HG02623 (cell line): ENCODE data around the gene TNMD.
"Not testable (repeated sequence)": the region's sequence is repeated elsewhere in the genome, so short reads cannot be mapped to it uniquely, and the experiment has no call there.

Experiments used
- ATAC-seq: cut with Tn5 transposase; IDR thresholded peaks from one replicate; pipeline ENCODE4 v1.9.1; 2021; ENCODE audit warnings: moderate library complexity; ENCODE audit not compliant: unreplicated experiment

The TNMD gene

DNA sequence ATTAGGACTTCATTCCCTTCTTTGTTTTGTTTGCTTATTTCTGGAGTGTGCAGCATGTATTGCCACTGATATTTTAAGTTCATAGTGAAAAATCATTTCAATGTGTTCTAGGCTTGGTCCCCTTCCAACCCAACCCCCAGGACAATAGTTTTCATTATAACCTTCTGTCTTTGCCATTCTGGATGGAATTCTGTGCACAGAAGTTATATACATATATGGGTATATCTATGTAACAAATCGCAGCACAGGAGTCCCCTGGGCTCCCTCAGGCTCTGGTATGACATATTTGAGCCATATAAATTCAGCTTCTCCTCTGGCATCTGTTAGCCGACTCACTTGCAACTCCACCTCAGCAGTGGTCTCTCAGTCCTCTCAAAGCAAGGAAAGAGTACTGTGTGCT lies at the start of gene TNMD:
Gene TNMD, plus strand, starts transcription at position 326 of the 400 bp plus-strand sequence. CDS start 83 bp downstream, outside the sequence.
- ATAC-seq, result no peak

DNA sequence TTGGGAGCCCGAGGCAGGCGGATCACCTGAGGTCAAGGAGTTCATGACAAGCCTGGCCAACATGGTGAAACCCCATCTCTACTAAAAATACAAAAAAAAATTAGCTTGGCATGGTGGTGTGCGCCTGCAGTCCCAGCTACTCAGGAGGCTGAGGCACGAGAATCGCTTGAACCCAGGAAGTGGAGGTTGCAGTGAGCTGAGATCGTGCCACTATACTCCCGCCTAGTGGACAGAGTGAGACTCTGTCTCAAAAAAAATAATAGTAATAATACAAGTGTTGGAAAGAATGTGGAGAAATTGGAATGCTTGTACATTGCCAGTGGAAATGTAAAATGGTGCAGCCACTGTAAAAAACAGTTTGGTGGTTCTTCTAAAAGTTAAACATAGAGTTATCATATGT lies 19.2 kb upstream of the TNMD start:
- not testable (repeated sequence) for ATAC-seq

DNA sequence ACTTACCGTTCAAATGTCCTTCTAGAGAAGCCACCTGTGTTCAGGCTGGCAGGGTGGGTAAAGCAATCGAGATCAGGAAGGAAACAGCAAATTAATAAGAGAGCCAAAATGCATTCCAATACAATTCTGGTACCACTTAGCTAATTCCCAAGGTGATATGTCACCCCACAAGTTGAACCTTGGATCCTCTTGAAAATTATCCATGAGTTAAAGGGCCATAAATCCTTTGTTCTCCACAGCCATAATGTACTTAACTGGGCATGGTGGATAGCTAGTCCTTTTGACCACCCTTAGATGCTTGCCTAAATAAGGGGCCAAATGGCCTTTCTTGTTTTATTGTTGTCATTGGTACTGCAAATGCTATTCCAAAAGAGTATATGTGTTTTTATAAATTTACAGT lies 2.0 kb downstream of the TNMD start:
- ATAC-seq, result no peak

DNA sequence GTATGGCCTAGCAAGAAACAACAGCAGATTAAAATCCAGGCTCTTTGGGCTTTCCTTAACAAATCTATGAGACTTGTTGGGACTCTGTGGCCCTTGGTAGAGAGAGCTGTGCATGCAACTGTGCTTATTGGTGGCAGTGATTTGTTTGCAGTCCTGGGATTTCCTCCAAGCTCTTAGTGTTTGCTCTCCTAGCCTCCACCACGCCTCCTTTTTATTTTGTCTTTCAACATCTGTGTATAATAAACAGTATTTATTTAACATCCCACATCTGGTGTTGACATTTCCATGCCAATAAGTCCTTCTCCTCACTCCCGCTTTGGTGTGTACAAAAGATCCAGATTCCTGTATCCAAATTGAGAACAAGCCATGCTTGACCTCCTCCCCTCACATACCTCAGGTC lies 3.1 kb downstream of the TNMD start:
- ATAC-seq, result no peak

DNA sequence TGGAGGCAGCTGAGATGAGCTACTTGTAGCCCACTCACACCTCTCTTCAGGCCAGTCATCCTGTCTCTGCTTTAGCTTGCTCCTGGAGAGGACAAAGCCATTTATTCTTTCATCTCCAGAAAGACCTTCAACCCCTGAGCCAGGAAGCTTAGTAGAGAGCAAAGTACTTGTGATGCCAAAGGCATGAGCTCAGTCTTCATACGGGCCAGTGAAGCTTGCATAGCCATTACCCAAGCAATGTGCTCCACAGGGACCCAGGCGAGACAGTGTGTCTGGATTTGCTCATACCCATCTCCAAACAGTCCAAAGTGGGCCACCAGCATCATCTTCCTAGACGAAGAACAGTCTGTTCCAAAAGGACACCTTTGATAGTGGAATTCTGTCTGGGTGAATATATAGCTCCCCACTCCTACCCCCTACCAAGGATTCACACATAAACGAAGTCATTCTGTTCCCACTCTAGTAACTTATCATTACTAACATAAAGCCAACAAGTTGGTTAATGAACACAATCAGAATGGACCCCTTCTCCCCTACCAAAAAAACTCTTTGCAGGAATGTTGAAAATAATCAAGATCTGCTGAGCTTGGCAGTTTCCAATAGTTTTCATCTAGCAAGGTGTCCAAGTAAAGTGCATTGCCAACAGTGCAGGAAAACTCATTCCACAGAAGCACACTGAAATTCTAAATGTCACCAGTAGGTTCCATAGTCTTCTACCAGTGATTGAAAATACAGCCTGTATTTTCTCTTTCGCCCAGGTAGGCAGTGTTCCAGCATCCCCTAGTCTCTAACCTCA lies 6.7 kb downstream of the TNMD start:
- no peak for ATAC-seq

DNA sequence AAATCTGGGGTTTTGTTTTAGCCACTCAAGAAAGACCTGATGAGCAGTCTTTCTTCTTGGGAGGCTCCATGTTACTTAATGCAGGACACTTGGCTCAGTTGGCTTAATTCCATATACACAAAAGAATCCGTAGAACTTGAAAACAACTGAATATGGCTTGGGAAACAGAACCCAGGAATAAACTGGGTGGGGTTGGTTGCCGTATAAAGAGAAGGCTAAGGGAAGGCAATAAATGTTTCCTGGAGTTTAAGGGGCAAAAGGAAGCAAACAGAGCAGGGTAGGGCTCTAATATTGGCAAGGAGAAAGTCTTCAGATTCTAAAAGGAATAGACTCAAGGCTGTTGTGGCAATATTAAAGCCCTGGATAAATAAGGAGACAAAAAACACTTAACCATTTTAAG lies 8.4 kb downstream of the TNMD start:
- no peak for ATAC-seq

DNA sequence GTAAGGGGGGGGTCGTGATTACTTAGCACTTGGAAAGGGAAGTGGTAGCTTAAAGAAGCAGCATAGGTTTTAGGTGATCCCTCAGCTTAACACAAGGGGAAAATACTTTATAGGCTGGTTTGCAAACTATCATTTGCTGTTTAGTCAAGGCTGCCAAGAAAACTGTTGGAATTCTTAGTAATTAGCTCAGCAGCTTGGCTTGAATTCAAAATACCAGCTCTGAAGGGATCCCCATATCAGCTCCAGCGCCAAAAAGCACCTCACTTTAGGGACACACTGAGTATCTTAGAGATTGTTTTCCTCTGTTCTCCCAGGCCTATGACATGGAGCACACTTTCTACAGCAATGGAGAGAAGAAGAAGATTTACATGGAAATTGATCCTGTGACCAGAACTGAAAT lies 8.8 kb downstream of the TNMD start:
- no peak for ATAC-seq

DNA sequence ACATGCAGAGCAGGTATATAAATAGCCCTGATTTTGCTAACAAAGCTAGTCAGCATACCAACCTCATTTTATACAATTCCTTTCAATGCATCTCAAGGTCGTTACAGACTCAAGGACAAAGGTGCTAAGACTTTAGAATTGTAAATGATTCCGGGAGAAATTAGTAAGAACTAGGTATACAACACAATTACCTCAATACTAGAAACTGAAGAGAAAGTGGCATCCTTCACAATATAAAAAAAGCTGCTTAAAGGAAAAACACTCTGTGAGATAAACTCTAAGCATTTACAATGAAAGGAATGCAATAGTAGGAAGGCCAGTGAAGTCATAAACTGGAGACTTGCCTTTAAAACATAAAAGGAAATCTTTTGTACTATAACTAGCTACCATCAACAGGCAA lies 11.9 kb downstream of the TNMD start:
- ATAC-seq, result no peak

DNA sequence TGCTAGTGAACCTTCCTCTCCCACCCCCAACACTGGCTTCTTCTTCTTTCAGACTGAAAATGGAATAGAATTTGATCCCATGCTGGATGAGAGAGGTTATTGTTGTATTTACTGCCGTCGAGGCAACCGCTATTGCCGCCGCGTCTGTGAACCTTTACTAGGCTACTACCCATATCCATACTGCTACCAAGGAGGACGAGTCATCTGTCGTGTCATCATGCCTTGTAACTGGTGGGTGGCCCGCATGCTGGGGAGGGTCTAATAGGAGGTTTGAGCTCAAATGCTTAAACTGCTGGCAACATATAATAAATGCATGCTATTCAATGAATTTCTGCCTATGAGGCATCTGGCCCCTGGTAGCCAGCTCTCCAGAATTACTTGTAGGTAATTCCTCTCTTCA lies 14.7 kb downstream of the TNMD start:
- no peak for ATAC-seq

DNA sequence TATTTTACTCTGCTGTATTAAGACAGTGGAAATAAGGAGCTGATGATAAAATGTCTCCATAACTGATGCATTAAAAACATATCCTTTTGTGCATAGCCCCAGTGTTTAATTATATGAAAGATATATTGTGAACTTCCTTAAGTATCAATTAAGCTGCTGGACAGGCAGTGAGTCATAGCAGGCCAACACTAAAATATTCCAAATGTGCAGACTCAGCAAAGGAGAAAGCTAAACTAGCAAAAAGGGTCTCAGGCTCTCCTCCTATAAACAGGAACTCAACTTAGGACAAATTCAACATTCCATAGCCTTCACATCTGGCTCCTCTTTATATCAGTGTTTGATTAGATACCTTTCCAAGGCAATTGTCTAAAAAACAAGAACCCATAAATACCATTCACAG lies 15.6 kb downstream of the TNMD start:
- ATAC-seq, result no peak

DNA sequence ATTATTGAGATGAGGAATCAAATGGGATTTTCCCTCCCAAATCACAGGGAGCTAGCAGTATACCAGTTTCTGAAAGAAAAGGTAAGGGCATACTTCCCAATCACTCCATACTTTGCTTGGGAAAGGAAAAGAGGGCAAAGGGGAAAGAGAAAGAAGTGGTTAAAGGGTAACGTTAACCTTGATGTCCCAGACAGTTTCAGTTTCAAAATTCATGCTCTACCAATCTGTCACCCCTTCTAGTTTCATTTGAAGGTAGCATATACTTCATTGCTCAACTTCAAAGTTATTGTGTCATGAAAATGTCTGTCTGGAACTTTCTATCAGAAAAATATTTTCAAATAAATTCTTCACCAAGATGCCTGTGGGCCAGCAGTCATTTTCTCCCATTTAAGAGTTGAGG lies 16.0 kb downstream of the TNMD start:
- ATAC-seq, result peak; percentile 43

DNA sequence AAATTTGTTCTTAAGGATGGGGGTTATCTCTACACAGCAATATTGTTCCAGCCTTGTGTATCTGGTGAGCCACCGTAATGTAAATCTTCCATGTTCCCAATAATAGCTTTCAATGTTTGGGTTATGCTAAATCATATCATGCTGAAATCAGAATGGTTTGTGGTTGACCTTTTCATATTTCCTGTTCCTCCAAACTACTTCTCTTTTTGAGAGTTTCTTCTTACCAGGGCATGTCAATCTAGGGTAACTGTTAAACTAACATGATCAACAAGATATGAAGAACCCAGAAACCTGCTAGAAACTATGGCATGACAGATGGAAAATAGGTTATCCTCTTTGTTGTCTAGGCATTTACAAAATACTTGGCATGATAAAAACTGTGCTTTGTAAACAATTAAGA lies 22.0 kb downstream of the TNMD start:
- ATAC-seq, result no peak

DNA sequence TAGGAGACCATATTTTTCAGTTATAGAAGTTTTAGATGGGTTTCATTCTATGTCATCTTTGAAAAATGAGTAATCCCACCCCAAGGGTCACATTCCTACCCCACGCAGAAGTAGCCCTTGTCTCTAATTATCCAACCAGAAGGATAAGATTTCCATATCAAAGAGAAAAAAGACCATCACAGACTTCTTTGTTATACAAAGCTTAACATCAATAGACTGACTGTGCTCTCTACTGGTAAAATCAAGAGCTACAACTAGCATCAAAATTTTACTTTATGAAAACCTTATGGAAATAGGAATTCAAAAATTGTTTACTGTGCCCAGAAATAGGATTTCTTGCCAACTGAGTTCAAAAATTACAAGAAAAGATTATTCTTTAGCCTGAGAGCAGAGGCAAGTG lies 24.9 kb downstream of the TNMD start:
- ATAC-seq, result no peak

DNA sequence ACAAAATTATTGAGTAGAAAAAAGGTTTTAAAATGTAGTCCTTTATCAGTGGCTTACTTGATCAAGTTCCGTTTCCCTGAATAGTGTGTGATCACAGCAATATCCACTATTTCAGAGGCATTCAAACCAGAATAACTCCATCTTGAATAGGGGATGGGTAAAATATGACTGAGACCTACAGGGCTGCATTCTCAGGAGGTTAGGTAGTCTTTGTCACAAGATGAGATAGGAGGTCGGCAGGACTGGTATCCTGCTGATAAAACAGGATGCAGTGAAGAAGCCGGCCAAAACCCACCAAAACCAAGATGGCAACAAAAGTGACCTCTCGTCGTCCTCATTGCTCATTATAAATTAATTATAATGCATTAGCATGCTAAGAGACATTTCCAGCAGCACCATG lies 27.2 kb downstream of the TNMD start:
- no peak for ATAC-seq

DNA sequence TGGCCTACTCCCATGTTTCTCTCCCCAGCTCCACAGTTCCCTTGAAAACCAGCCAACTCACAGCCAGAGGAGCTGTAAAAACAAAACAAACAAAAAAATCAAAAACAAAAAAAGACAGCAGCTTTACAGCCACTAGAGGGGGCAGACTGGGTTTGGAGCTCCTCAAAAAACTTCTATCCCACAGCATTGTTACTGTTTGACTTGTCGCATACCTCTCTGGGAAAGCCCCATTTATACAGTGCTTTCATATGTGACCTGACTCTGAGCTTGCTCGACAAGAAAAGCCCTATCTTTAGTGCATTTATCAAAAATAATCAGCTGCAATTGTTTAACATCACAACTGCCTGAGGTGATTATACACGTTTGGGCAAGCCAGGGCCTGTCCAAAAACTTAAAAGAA lies 30.3 kb downstream of the TNMD start:
- ATAC-seq, result peak; percentile 99

DNA sequence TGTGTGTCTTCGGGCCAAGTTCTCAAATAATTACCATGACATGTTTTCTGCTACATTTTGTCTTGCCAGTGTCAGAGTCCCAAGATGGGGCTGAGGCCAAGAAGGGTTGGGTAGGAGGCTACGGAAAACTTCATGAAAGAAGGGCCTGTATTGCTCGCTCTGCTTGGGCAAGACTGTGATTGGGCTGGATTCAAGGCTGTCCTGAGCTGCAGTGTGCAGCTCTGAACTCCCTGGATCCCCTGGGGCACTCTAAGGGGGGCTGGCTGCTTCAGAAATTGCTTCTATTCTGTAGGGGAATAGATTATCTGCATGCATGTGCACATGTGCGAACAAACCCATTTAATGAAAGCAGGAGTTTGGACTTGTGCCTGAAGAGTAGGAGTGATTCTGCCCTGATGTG lies 38.3 kb downstream of the TNMD start:
- ATAC-seq, result no peak

DNA sequence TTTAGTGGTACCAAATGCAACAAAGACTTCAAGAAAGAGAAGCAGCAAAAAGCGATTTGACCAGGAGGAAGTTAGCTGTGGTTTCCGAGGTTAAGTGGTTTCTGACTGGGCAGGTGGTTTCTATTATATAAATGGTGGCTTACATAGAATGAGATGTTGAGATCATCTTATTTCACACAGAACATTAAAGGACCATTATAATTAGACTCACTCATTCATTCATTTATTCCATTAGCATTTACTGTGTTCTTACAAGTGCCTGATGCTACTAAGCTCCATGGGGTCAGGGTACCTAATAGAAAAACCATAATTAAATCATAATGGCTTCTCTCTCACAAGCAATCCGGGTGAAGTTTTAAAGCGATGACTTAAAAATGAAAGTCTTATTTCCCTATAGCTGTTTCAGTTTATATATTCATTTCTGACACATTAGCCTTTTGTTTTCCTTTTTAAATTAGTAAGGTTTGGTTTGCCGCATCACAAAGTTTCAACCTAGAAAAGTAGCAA lies 41.3 kb downstream of the TNMD start:
- peak; percentile 91 for ATAC-seq

DNA sequence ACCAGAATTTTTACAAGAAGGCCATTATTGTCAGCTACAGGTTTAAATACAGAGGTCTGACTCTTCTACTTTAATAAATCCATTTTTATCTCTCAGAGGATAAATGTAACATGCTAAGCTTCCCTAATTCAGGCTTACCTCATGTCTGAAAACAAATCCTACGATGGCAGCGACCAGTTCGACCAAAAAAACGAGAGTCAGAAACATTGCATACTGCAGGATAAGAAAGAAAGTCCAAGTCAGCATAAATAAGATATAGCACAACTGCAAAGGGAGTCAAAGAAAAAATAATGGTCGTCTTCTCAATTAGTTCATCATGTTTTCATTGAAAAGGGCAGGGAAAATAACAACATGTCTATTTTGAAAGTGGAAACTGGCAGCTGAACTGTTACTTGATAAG lies 50.3 kb downstream of the TNMD start:
- ATAC-seq, result no peak

DNA sequence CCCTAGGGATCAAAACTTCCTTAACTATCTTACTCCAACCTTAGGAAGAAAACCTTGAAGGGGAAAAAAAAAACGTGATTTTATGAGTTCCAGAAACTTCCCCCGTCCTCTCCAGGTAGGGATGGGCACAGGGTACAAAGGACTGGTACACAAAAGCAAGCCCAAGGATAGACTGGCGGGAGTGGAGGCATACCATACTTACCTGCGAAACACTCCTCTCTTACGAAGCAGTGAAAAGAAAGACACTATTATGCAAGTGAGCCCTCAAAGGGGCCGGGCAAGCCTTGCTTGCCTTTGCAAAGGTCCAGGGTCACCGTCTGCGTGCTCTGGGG lies 51.2 kb downstream of the TNMD start:
- no peak for ATAC-seq

DNA sequence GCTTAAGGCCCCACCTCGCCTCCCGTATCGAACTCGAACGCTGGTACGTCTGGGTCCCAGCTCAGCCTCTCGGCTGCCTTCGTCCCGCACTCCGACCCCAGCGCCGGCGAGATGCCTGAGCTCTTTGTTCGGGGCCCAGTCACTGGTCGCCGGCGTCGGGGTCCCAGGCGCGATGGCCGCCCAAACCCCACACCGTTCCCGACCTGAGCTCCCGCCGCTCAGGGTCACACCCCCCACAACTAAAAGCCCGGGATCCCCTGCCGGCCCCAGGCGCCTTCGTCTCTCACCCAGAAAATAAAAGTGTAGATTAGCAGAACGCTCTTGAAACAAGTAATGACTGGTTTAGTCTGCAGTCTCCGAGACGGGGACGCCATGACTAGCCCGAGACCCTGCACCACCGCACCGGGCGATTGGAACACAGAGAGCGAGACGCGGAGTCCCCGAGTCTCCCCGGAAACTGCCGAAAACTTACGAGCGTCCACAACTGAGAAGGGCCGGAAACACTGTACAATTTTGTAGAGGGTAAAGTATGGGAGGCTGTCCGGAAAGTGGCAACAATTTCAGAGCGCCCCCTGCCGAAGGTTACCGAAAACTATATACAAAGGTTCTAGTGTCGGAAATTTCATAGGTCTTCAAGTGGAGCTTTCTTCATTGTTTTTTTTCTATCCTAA lies 51.7 kb downstream of the TNMD start, which contains the start of gene TSPAN6:
Gene TSPAN6, minus strand, starts transcription at position 486 of the 671 bp plus-strand sequence. Its CDS starts 112 bp downstream, at position 374.
- peak; percentile 100 for ATAC-seq

DNA sequence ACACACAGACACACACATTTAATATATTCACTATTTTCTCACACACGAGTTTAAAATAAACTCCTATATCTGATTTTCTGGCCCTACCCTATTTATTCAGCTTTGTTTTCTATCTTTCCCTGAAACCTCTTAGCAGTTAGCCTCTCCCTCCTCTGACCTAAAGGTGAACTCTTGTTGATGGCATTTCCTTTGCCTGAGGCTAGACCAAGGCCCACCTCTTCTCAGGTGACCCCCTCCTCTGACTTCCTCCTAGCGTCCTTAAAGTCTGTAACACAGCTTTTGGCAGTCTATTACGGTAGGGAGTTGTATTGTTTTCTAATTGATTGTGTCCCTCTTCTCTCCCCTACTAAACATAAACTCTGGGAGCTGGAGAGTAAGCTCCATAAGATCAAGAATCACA lies 57.6 kb downstream of the TNMD start:
- no peak for ATAC-seq

DNA sequence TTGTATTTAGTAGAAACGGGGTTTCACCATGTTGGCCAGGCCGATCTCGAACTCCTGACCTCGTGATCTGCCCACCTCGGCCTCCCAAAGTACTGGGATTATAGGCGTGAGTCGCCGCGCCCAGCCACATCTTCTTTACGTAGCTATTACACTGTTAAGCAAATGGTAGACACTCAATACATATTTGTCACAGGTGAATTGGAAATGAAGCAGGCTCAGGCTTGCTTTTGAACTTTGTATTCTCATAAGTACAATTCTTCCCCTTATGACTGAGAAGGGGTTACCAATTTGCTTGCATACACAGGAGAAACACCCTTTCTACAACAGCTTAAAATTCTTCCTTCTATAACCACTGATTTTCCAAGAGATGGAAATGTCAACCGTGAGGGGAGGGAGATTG lies 58.5 kb downstream of the TNMD start:
- no peak for ATAC-seq
